ENCODE results near the gene ERC2.
"Not testable (repeated sequence)": the region's sequence is repeated elsewhere in the genome, so short reads cannot be mapped to it uniquely, and the experiment has no call there.

ERC2 gene

DNA sequence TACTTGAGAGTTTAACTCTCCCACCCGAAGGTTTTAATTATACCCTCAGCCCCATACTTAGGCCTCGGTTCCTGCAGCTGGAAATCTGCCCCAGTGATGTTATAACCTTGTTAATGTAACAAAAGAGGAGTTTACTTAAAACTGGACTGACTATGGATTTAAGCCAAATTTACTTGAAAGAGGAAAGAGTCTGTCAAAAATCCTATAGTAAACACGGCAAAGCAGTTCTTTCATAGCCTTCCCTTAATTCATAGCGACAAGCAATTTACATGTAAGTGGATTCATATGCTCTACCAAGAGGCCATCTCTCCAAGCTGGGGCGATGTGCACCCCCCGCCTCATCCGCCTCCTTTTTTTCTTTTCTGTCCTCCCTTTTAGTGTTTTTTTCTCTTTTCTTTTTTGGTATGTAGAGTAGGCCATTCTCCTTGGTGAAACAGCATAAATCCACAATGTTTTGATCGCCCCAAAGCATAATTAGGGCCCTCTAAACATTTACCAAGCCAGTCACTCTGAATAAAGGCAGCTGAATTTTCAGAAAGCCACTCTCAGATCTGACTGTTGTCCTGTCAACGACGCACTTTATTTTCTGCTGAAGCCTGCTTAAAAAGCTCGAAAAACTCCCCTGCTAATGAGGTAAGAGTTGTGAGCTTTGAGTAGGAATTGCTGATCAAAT is 608.1 kb downstream of the ERC2 start:
- no peak for DNase-seq

DNA sequence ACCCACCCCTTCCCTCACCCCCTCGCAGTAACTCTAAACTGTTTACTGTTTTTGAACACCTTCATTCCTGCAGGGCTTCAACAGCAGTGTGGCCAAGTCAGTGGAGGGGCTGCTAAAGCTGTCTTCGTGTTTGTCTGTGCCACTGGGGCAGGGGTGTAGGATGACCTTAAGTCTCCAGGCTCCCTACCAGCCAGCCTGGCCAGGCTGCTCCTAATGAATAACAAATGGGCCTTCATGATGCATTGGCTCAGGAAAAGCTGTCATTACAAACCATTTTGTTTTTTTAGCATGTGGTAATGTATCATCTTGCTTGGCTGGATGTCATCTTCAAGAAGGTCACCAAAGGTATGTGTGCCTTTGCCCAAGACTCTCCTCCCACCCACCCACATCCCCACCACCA is 609.0 kb downstream of the ERC2 start:
- DNase-seq = no peak

DNA sequence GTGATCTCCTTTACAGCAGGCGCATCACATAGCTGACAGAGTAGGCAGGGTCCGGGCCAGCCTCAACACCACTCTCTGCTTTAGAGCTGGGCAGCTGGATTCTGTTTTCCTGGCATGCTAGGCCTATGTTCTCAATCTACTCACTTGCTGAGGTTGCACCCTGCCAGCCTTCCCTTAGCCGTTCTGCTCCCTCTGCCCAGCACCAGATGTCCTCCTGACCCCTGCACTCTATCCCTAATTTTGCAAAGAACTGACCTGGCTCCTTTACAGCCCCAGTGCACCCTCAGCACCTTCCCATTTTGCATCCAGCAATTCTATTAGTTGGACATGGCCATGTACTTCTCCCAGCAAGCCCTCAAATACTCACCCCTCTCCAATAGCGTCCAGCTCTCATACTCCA is 609.5 kb downstream of the ERC2 start:
- no peak for DNase-seq

DNA sequence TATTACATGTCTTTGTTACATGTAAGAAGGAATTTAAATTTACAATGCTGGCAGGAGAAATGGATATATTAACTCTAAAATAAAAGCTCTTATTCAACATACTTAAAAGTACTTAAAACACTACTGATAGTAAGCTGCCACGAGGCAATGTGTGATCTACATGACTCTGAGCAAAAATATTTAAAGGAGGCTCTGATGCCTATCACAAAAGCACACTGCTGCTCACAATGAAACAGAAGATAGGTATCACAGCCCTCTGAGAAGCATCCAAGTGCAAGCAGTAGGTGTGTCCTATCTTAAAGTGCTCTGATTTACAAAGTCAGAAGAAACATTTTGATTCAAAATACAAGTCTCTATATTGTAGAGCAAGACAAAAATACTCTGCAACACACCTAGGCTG is 610.0 kb downstream of the ERC2 start:
- no peak for DNase-seq

DNA sequence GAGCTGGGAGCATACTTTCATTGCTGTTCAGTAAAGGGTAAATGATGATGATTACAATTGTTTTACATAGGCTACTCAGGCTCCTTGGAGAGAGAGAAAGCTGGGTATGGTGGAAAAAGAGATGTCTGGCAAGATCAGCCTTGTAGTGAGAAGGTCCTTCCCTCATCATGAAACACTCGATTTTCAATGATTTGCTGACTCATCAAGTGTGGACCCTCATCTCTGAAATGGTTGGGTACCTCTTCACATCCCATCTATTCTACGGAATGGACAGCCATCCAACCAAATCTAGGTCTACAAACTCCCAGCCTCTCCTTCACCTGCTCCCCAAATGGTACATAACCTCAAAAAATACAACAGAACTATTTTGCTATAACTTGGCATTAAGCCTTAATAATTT is 610.6 kb downstream of the ERC2 start:
- no peak for DNase-seq

DNA sequence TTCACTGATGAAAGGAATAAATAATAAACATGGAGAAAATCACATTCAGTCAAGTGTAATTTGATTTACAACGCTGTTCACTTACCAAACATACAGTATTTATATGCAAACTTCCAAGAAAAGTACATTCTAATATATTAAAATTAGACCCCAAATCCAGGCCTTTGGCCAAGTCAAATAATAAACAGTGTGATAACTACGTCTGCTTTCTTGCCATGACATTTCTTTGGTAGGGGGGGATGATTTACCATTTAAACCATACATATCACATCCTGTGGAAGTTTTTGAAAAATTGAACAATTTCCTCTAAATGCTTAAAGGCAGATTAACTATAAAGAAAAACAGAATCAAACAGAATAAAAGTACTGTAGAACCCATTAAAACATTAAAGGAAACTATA is 613.0 kb downstream of the ERC2 start:
- no peak for DNase-seq

DNA sequence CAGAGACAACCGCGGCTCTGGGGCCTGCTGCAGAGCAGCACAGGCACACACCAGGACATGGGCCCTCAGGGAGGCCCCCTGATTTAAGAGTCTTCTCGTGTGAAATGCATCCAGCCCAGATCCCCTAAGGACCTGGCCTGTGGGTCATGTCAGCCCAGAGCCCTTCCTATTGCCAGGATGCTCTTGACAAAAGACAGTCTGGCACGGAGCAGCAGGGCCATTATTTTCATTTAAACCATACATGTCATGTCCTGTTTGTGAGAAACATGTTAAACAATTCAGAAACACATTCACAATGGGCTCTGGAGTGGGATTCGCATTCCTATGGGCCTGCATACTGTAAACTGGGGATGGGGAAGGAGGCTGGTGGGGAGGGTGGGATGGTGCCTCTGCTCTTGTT is 613.8 kb downstream of the ERC2 start:
- no peak for DNase-seq

DNA sequence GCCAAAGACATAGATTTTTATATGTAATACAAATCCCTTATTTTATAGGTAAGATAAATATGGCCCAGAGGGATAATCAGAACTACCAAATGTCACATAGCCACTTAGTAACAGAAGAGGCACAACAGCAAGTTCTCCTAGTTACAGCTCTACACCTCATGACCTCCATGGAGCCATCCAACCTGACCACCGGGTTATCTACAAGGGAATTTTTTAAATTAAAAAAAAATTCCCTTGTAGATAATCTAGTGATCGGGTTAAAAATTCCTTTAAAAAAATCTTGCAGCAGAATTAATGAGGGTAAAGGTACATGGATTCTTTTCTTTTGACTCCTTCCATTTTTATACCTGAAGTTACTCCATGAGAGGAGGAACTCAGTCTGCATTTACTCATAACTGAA is 615.9 kb downstream of the ERC2 start:
- no peak for DNase-seq

DNA sequence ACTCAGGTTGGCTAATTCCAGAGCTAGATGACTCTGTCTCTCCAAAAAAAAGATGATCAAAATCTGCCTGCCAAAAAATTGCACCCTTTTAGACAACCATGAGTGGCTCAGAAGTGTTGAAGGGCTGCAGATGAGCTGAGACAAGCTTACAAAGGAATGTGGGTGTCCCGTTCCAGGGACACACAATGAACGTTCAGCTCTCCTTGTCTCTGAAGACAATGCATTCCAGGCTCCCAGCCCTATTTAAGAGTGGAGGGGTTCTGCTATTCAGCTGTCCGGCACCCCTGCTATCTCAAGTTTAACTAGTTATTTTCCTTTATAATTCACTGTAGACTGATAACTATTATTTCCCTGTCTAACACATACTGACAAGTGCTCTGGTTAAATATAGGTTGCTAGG is 626.1 kb downstream of the ERC2 start:
- no peak for DNase-seq

DNA sequence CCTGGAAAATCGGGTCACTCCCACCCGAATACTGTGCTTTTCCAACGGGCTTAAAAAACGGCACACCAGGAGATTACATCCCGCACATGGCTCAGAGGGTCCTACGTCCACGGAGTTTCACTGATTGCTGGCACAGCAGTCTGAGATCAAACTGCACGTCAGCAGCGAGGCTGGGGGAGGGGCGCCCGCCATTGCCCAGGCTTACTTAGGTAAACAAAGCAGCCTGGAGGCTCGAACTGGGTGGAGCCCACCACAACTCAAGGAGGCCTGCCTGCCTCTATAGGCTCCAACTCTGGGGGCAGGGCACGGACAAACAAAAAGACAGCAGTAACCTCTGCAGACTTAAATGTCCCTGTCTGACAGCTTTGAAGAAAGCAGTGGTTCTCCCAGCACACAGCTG is 636.4 kb downstream of the ERC2 start:
- not testable (repeated sequence) for DNase-seq

DNA sequence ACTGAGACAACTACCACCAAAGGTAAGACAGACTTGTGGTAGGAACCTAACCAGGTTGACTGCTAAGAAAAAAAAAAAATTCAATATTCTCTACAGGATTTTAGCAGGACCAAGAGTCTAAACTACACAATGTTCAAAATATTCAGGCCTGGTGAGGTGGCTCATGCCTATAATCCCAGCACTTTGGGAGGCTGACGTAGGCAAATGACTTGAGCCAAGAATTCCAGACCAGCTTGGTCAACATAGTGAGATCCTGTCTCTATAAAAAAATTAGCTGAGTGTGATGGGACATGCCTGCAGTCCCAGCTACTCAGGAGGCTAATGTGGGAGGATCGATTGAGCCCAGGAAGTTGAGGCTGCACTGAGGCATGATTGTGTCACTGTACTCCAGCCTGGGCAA is 639.6 kb downstream of the ERC2 start:
- DNase-seq = no peak

DNA sequence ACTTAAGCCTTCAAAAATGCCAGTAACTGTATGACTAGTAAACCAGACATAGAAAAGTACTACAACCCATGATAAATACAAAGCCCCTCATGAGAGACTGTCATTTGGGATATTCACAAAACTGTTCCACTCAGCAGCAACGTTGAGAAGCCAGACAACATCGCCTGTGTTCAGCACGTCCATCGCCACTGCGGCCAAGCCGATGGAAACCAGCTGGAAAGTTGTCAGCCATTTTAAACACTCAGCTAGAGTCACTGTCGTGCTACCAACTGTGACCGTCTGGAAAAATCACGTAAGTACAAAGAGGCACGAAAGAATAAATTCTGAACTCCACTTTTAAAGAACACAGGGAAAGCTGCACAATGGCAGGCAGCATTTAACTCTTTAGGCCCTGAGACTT is 640.5 kb downstream of the ERC2 start:
- no peak for DNase-seq

DNA sequence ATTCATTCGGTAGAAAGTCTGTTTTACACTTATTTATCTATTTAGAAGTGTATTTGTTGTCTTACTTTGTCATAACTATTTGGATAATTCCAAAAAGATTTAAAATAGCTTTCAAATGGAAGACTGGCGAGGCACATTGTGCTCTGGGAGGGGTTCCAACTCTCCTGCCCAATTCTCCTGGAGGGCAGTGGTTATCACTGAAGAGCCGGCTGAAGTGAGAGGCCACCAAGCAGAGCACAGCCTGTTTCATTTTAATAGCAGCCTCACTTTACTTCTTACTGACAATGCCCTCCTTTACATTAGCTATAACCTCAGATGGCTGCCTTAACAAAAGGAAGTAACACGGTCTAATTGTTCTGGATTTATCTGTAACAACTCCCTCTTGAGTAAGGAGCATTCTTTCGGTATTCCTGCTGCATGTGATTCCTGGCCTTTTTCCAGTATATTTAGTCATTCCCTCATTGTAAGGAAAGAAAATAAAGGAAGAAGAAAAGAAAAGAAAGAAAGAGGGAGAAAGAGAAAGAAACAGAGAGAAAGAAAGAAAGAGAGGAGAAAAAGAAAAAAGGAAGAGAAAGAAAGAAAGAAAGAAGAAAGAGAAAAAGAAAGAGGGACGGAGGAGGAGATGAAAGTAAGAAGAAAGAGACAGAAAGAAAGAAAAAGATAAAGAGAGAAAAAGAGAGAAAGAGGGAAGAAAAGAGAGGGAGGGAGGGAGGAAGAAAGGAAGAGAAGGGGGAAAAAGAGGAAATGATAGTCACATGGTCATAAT is 641.4 kb downstream of the ERC2 start:
- no peak for DNase-seq

DNA sequence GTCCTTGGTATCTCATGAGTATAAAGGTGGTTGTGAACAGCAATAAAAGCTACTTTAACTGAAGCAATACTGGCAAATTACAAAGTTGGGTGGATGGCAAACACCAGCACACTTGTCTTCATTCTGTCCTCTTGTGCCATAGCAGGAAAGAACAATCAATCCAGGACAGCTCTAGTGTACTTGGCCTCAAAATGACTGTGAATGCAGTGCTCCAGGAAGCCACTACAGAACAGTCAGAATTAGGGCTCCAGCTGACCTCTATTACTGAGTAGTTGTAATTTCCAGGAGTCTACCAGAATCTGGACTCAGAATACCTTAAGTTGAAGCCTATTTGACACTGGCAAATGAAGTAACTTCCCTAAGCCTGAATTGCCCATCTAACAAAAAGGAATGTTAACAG is 642.2 kb downstream of the ERC2 start:
- no peak for DNase-seq

DNA sequence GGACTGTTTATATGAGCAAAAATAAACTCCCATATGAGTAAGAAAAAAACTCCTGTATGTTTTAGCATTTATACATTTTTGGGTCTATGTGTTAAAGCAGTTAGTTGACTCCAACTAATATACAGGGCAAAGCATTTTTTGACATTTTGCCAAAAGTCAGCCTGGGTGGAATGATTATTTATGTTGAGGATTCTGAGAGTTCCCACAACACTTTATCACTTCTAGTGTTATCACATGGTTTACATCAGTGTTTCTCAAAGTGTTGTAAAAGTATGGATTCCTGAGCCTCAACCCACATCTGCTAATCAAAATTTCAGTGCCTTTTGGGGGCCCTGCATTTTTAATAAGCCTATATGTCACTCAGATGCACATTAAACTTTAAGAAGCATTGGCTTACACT is 643.9 kb downstream of the ERC2 start:
- no peak for DNase-seq

DNA sequence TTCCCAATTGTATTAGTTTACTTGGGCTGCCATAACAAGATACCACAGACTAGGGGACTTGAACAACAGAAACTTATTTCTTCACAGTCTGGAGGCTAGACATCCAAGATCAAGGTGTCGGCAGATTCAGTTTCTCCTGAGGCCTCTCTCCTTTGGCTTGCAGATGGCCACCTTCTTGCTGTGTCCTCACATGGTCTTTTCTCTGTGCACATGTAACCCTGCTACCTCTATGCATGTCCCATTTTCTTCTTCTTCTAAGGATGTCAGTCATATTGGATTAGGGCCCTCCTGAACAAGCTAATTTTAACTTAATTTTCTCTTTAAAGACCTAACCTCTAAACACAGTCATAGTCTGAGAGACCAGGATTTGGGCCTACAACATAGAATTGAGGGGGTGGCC is 644.4 kb downstream of the ERC2 start:
- no peak for DNase-seq

DNA sequence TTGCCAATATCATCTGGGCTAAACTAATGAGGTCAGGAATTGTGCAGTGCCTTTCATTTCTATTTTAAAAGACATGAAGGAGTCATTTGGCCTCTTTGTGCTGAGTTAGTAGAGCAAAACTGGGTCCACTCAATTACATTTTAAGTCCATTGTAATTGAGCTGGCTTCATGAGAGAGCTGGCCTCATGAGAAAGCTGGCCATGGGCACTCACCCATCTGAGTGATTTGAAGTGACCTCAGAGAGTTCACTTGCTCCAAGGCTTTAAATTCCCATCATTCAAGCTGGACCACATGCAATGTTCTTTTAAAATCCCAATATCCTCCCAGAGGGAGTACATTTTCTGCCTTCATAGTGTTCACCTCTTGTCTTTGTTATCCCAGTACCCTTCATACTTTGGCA is 645.3 kb downstream of the ERC2 start:
- DNase-seq = no peak

DNA sequence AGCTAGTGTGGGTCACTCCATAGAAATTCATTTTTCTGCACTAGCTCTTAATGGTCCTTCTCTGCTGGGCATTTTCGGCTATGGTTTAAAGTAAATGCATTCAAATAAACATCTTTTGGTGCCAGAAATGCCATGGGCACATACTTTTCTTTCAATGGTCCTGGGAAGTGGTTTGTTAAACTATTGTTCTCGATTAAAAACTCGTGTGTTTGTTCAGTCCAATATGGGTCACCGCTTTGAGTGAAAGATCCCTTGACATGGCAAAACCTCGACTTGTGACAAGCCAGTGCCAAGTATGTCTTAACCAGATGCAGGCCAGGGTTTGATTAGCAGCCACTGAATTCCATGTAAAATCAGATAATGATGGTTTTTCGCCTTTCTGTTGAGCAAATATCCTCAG is 649.3 kb downstream of the ERC2 start:
- no peak for DNase-seq

DNA sequence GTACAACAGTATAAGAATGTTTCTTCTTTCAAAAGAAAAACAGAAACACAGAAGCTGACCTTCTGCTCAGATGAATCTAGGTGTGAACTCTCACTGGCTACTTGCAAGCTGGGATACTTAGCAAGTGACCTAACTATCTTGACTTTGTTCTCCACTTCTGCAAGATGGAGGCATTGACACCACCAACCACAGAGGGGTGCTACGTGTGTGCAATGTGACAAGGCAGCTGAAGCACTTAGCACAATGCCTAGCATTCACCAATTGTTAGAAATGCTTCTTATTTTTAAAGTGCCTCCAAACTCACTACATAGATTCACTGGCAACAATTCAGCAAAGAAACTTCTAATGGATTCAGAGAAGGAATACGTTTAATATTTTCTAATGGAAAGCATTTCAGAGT is 649.8 kb downstream of the ERC2 start:
- DNase-seq = no peak

DNA sequence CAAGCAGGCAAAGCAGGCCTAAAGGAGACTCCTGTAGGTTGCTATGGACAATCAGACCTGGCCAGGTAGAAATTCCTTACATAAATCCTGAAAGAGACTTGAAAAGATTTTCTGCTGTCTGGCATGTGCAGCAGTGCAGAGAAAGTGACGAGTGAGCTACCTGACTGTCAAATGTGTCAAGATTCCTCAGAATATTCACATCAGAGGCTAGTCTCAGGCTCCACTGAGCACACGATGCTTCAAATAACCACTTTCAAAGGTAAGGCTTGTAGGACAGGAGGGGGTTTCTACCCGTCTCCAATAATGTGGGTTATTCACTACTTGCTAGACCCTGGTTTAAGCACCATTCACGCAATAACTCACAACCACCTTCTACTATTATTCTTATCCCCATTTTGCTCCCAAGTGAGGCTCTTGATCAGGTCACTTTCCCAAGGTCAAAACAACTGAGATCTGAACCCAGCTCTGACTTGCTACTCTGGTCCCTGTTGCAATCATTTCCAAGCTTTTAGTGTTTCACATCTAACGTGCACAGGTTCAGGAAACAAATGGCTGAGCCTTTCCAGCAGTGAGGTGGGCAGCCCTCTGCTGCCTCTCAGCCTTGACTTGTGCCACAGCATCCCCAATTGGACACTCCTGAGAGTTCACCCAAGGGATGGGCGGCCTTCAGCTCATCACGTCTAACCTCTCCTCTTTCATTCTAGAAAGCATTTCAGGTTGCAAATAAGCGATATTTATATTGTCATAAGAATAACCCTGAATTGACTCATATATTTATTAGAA is 651.3 kb downstream of the ERC2 start:
- DNase-seq = no peak

DNA sequence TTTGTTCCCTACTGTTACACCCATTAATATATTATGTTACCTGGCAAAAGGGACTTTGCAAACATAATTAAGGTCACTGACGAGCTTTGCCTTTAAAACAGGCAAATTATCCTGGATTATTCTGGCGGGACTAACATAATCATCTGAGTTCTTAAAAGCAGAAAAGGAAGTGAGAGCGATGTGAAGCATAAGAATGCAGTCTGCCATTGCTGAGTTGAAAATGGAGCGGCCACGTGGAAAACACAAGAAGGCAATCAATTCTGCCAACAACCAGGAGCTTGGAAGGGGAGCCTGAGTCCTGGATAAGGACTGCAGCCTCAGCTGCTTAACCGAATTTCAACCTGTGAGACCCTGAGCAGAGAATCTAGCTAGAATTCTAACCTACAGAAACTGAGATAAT is 653.0 kb downstream of the ERC2 start:
- no peak for DNase-seq

DNA sequence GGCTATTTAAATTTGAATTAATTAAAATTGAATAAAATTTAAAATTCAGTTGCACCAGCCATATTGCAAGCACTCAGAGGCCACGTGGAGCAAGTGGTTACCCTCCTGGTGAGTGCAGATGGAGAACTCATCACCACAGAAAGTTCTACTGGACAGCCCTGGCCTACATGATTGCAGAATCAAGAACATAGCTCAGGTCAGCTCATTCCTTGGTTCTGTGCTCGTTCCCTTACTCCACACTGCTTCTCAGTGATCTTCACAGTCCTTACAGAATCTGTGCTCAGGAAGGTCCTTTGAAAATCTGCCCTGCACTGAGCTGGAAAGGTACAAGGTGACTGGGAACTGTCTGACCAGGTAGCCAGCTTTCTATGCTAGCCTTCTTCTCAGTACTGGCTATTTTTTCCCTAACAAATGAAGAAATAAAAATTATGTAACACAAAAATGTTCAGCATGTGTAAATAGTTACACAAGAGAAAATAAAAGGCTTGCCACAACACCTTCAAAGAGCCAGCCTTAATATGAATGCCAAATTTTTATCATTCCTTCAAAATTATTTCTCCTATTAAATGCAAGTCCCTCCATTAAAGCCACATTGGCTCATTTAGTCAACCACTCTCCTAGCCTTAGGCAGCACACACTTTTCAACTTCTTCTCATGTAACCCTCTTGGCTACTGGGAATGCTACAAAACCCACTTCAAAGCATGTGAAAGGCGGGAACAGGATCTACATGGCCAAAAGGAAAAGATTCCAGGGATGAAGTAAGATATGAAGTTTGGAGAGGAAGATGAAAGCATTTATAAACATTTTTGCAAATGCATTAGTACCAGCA is 654.8 kb downstream of the ERC2 start:
- no peak for DNase-seq

DNA sequence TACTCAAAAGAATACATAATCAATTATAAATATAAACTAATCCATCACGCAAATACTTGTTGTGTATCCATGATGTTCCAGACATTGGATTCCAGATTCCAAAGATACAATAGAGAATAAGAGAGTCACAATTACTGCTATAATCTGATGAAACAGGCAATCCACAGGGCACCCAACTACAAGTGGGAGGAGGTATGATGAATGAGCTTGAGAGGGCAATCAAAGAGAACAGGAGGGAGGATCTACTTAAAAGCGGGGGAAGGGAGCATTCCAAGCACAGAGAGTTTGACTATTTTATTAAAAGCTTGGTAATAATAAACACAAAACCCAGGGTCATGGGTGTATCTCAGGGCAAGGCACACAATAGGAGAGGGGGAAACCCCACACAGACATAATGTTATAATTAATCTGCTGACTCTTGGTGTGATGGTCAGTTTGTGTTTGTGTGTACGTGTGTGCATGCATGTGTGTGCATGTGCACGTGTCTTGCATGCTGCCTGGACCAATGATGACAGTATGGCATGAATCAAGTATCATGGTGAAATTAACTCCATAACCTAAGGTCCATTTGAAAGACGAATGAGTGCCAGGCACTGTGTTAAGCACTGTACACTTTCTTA is 655.8 kb downstream of the ERC2 start:
- no peak for DNase-seq
